RWPE2 (cell line): ENCODE measurements around the gene CYP2A7.
A peak's percentile ranks its signal among the peaks of the same experiment; 100 is the strongest.
"Not testable (repeated sequence)": the region's sequence is repeated elsewhere in the genome, so short reads cannot be mapped to it uniquely, and the experiment has no call there.

Experiments
- ATAC-seq: fragments of 200-7000 bp; cut with Tn5 transposase; 3 replicates; pipeline ENCODE4 v1.9.1; 2021; ENCODE audit warnings: low read depth
- DNase-seq: peaks from one replicate; pipeline ENCODE4 v3.0.0-alpha.2; 2020; ENCODE audit warnings: low spot score
- H3K27ac ChIP-seq: fragments of 450-650 bp; 2 replicates; pipeline ENCODE4 v1.5.1; 2017; ENCODE audit warnings: mild to moderate bottlenecking; ENCODE audit not compliant: poor library complexity, severe bottlenecking
- H3K27me3 ChIP-seq: fragments of 250-450 bp; sonication (Bioruptor Pico); 2 replicates; pipeline ENCODE4 v1.5.1; 2021; ENCODE audit warnings: mild to moderate bottlenecking, moderate library complexity; ENCODE audit not compliant: insufficient read depth, poor library complexity, severe bottlenecking
- H3K36me3 ChIP-seq: fragments of 250-450 bp; sonication (Bioruptor Pico); 2 replicates; pipeline ENCODE4 v1.5.1; 2020; ENCODE audit warnings: low read depth, mild to moderate bottlenecking, moderate library complexity
- H3K4me1 ChIP-seq: fragments of 250-450 bp; sonication (Bioruptor Pico); 2 replicates; pipeline ENCODE4 v1.5.1; 2021; ENCODE audit warnings: mild to moderate bottlenecking, moderate library complexity; ENCODE audit not compliant: insufficient read depth, poor library complexity, severe bottlenecking
- H3K4me3 ChIP-seq: fragments of 250-450 bp; sonication (Bioruptor Pico); 2 replicates; pipeline ENCODE4 v1.5.1; 2021; ENCODE audit warnings: mild to moderate bottlenecking, moderate library complexity; ENCODE audit not compliant: severe bottlenecking
- H3K9me3 ChIP-seq: fragments of 250-450 bp; sonication (Bioruptor Pico); 2 replicates; pipeline ENCODE4 v1.5.1; 2021; ENCODE audit warnings: mild to moderate bottlenecking, moderate library complexity; ENCODE audit not compliant: severe bottlenecking
- TF ChIP-seq, protein P1 (sequence below): fragments of 450-650 bp; IDR thresholded peaks from one replicate; pipeline ENCODE4 v1.5.1; 2017; ENCODE audit warnings: mild to moderate bottlenecking, moderate library complexity; ENCODE audit not compliant: poor library complexity, severe bottlenecking

Gene CYP2A7

DNA sequence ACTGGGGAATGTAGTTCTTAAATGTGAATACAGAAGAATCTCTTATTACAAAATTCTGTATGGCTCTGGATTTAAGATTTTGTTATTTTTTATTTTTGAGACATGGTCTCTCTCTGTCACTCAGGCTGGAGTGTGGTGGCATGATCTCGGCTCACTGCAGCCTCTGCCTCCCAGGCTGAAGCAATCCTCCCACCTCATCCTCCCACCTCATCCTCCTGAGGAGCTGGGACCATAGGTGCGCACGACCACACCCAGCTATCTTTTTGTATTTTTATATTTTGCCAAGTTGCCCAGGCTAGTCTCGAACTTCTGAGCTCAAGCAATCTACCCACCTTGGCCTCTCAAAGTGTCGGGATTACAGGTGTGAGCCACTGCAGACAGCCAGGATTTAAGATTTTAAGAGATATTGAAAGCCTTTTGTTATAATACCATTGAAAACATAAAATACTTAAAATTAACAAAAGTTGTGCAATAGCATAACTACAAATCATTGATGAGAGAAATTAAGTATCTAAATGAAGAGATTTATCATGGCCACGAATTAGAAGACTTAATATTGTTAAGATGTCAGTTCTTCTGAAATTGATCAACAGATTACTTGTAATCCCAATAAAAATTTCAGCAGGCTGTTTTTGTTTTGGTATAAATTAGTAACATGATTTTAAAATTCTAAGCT lies 45.1 kb downstream of the CYP2A7 start:
- ATAC-seq (no peak), DNase-seq (no peak)
- Histone ChIP-seq H3K27ac (no peak overlapping the region), H3K4me3 (no peak overlapping the region), H3K9me3 (no peaks in the 10 kb centered on the region), H3K27me3 (no peaks in the 10 kb centered on the region), H3K36me3 (no peaks in the 10 kb centered on the region), H3K4me1 (peaks cover 3% of the 10 kb centered on the region)
- TF ChIP-seq, protein P1, sequence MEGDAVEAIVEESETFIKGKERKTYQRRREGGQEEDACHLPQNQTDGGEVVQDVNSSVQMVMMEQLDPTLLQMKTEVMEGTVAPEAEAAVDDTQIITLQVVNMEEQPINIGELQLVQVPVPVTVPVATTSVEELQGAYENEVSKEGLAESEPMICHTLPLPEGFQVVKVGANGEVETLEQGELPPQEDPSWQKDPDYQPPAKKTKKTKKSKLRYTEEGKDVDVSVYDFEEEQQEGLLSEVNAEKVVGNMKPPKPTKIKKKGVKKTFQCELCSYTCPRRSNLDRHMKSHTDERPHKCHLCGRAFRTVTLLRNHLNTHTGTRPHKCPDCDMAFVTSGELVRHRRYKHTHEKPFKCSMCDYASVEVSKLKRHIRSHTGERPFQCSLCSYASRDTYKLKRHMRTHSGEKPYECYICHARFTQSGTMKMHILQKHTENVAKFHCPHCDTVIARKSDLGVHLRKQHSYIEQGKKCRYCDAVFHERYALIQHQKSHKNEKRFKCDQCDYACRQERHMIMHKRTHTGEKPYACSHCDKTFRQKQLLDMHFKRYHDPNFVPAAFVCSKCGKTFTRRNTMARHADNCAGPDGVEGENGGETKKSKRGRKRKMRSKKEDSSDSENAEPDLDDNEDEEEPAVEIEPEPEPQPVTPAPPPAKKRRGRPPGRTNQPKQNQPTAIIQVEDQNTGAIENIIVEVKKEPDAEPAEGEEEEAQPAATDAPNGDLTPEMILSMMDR: no peak

DNA sequence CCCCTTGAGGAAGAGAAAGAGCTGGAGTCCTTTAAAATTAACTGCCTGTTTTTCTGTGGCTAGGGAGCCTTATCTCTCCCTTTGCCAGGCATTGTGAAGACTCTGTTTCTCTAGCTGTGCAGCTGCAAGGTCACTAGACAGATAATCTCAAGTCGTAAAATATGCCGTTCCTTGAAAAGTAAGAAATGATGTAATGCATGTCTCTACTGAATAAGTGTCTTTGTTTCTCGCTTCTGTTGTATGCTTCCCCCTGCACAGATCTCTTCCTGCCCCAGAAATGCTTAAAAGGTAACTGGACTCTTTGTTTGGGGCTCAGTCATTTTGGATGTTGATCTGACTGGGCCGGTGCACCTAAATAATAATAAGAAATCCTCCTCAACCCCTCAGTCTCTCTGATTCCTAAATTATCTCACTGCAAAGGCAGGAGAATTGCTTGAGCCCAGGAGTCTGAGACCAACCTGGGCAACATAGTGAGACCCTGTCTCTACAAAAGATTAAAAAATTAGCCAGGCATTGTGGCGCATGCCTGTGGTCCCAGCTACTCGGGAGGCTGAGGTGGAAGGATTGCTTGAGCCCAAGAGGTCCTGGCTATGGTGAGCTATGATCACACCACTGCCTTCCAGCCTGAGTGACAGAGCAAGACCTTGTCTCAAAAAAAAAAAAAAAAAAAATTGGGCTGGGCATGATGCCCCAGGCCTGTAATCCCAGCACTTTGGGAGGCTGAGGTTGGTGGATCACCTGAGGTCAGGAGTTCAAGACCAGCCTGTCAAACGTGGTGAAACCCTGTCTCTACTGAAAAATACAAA lies 48.1 kb downstream of the CYP2A7 start:
- H3K4me3 ChIP-seq, H3K27me3 ChIP-seq, H3K27ac ChIP-seq, DNase-seq, H3K36me3 ChIP-seq, H3K9me3 ChIP-seq, ATAC-seq, H3K4me1 ChIP-seq: not testable (repeated sequence)

DNA sequence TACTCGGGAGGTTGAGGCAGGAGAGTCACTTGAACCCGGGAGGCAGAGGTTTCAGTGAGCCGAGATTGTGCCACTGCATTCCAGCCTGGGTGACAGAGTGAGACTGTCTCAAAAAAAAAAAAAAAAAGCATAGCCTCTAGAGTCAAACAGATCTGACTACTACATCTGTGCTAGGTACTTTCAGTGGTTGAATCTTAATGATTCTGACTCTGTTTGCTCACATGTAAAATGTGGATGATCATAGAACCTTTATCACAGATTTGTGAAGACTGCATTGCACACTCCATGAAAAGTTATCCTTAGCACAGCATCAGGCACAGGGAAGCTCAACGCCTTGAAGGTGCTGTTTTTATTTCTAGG lies 49.6 kb downstream of the CYP2A7 start:
- not testable (repeated sequence) for H3K27ac ChIP-seq, DNase-seq, H3K36me3 ChIP-seq, H3K27me3 ChIP-seq, H3K9me3 ChIP-seq, H3K4me3 ChIP-seq, ATAC-seq, H3K4me1 ChIP-seq

DNA sequence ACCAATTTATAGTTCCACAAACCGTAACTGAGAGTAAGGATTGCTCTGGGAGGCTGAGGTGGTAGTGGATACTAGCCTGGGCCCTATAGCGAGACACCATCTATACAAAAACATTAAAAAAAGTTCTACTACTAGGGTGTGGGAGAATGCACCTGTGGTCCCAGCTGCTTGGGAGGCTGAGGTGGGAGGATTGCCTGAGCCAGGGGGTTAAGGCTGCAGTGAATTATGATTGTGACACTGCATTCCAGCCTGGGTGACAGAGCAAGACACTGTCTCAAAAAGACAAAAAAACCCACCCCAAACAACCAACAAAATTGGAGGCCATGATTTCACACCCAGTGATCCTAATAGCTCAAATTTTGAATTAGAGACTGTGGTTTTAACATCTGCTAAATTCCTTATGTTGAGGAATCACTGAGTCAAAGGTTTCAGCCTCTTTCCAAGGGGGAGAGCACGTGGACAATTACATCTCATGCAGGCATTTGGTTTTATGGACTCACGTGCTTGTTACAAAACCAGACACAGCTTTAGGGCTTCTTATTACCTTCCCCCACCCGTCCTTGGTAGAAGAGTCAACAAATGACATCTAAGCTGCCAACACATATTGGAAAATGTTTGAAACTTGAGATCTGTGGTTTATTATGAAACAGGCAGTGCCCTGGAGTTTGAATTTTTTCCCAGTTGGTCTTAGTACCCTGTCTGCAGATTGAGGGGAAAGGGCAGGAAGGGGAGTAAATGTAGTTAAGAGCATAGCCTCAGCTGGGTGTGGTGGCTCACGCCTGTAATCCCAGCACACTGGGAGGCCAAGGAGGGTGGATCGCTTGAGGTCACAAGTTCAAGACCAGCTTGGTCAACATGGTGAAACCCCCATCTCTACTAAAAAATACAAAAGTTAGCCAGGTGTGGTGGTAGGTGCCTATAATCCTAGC lies 50.3 kb downstream of the CYP2A7 start:
- Histone ChIP-seq H3K27ac (no peak overlapping the region), H3K4me1 (peaks cover 8% of the 10 kb centered on the region), H3K4me3 (no peak overlapping the region), H3K27me3 (no peaks in the 10 kb centered on the region), H3K36me3 (no peaks in the 10 kb centered on the region), H3K9me3 (no peaks in the 10 kb centered on the region)
- DNase-seq (no peak), ATAC-seq (peak; percentile 90)
- TF ChIP-seq, protein P1: no peak

DNA sequence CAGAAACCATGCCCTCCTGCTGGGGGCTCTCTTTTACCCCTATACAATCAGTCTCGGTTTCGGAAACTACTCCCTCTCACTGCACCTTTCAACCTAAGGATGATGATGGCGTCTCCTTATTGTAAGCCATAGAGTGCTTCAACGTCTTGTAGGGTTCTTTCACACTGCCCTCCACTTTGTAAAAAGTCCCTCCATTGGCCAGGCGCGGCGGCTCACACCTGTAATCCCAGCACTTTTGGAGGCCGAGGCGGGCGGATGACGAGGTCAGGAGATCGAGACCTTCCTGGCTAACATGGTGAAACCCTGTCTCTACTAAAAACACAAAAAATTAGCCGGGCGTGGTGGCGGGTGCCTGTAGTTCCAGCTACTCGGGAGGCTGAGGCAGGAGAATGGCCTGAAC lies 51.3 kb downstream of the CYP2A7 start:
- H3K36me3 ChIP-seq, H3K9me3 ChIP-seq, H3K4me3 ChIP-seq, ATAC-seq, DNase-seq, H3K4me1 ChIP-seq, H3K27ac ChIP-seq, H3K27me3 ChIP-seq: not testable (repeated sequence)

DNA sequence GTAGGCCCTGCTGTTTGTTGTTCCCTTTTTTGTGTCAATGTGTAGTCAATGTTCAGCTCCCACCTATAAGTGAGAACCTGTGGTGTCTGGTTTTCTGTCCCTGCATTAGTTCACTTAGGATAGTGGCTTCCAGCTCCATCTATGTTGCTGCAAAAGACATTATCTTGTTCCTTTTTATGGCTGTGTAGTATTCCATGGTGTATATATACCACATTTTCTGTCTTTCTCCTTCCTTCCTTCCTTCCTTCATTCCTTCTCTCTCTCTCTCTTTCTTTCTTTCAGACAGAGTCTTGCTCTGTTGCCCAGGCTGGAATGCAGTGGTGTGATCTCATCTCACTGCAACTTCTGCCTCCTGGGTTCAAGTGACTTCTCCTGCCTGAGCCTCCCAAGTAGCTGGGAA lies 52.8 kb downstream of the CYP2A7 start:
- DNase-seq: no peak
- Histone ChIP-seq H3K4me1 (peaks cover 8% of the 10 kb centered on the region), H3K27me3 (no peaks in the 10 kb centered on the region), H3K36me3 (no peaks in the 10 kb centered on the region), H3K9me3 (no peaks in the 10 kb centered on the region), H3K4me3 (no peak overlapping the region), H3K27ac (no peak overlapping the region)
- TF ChIP-seq, protein P1: no peak
- no peak for ATAC-seq
